HepG2 (cell line): ENCODE measurements around the gene SRP72. TPM values are rescaled to one million over a fixed set of nuclear protein-coding genes. Genes with fewer than 3 reads are reported as not detected.
A peak's percentile ranks its signal among the peaks of the same experiment; 100 is the strongest.

Source experiments
- CEBPG ChIP-seq: IDR thresholded peaks from 2 replicates; pipeline ENCODE4 v1.6.1; 2016
- FOXC1 ChIP-seq: sonication (generic); formaldehyde crosslinking; IDR thresholded peaks from 2 replicates; pipeline ENCODE4 v1.8.0; 2022; ENCODE audit warnings: mild to moderate bottlenecking, missing genetic modification reagents, borderline replicate concordance
- FOXP1 ChIP-seq, 2 experiments: fragments of 450-650 bp in 1 of 2; IDR thresholded peaks; 2 replicates each; pipeline ENCODE4 v1.6.1; 2017 to 2018; ENCODE audit warnings: antibody characterized with exemption in 1 of 2
- NR2F2 ChIP-seq: IDR thresholded peaks from 2 replicates; pipeline ENCODE4 v1.6.1; 2012; ENCODE audit warnings: low read depth, inconsistent platforms, borderline replicate concordance
- RORA ChIP-seq: sonication (generic); formaldehyde crosslinking; IDR thresholded peaks from 2 replicates; pipeline ENCODE4 v1.5.0; 2020; ENCODE audit warnings: mild to moderate bottlenecking, missing genetic modification reagents, moderate library complexity
- ZNF329 ChIP-seq: sonication (generic); formaldehyde crosslinking; IDR thresholded peaks from 2 replicates; pipeline ENCODE4 v1.9.0; 2021; ENCODE audit warnings: low read depth, mild to moderate bottlenecking, missing genetic modification reagents
- ZNF552 ChIP-seq: sonication (generic); formaldehyde crosslinking; IDR thresholded peaks from 2 replicates; pipeline ENCODE4 v1.9.0; 2022; ENCODE audit warnings: missing genetic modification reagents, mild to moderate bottlenecking, borderline replicate concordance
- ZNF749 ChIP-seq: sonication (generic); formaldehyde crosslinking; IDR thresholded peaks from 2 replicates; pipeline ENCODE4 v1.8.0; 2022; ENCODE audit warnings: mild to moderate bottlenecking, missing genetic modification reagents, moderate library complexity, borderline replicate concordance
- ZNF761 ChIP-seq: sonication (generic); formaldehyde crosslinking; conservative IDR thresholded peaks from 2 replicates; pipeline ENCODE4 v1.4.0; 2020; ENCODE audit warnings: mild to moderate bottlenecking, missing genetic modification reagents
- ZNF773 ChIP-seq: sonication (generic); formaldehyde crosslinking; IDR thresholded peaks from 2 replicates; pipeline ENCODE4 v1.4.0; 2020; ENCODE audit warnings: missing genetic modification reagents, borderline replicate concordance
- ZNF891 ChIP-seq: sonication (generic); formaldehyde crosslinking; IDR thresholded peaks from 2 replicates; pipeline ENCODE4 v1.5.0; 2020; ENCODE audit warnings: mild to moderate bottlenecking, missing genetic modification reagents
- polyA plus RNA-seq, 8 experiments: library from polyadenylated mRNA; depleted of rRNA in 3 of 8; stranded (reverse) in 7 of 8; unstranded in 1 of 8; fragments of >200 nt; fragmentation: Illumina TruSeq in 4 of 8; extraction: Trizol in 4 of 8; gene quantifications; 2 replicates each; pipeline versions ENCODE4 v1.2.1 to v1.2.3, GENCODE V29; 2011 to 2016; ENCODE audit warnings: low read depth in 4 of 8, missing spikeins in 1 of 8, mixed read lengths in 1 of 8; ENCODE audit not compliant: insufficient read depth in 1 of 8
- total RNA-seq, 5 experiments: library from RNA; depleted of rRNA; stranded (reverse); fragments of >200 nt; fragmentation: Illumina TruSeq; extraction: Trizol; gene quantifications; 2 replicates each; pipeline ENCODE4 v1.2.3, GENCODE V29; 2016; ENCODE audit warnings: low read depth in 1 of 5
- TF ChIP-seq, protein P1 (sequence below): sonication (generic); formaldehyde crosslinking; IDR thresholded peaks from 2 replicates; pipeline ENCODE4 v1.4.0; 2020; ENCODE audit warnings: mild to moderate bottlenecking, missing genetic modification reagents
- TF ChIP-seq, protein P2 (sequence below): sonication (generic); formaldehyde crosslinking; IDR thresholded peaks from 2 replicates; pipeline ENCODE4; 2020; ENCODE audit warnings: missing genetic modification reagents, mild to moderate bottlenecking, borderline replicate concordance
- TF ChIP-seq, protein P3 (sequence below): sonication (generic); formaldehyde crosslinking; IDR thresholded peaks from 2 replicates; pipeline ENCODE4 v1.5.0; 2020; ENCODE audit warnings: mild to moderate bottlenecking, low read depth, missing genetic modification reagents, borderline replicate concordance
- TF ChIP-seq, protein P4 (sequence below): sonication (generic); formaldehyde crosslinking; IDR thresholded peaks from 2 replicates; pipeline ENCODE4 v1.4.0; 2020; ENCODE audit warnings: mild to moderate bottlenecking, missing genetic modification reagents

Gene SRP72
- total and polyA plus RNA-seq, 2 of the 13 experiments (the other 11 are each of a cell fraction or from before 2014, with no cell fraction given) = 64.9 to 75.6 TPM

DNA sequence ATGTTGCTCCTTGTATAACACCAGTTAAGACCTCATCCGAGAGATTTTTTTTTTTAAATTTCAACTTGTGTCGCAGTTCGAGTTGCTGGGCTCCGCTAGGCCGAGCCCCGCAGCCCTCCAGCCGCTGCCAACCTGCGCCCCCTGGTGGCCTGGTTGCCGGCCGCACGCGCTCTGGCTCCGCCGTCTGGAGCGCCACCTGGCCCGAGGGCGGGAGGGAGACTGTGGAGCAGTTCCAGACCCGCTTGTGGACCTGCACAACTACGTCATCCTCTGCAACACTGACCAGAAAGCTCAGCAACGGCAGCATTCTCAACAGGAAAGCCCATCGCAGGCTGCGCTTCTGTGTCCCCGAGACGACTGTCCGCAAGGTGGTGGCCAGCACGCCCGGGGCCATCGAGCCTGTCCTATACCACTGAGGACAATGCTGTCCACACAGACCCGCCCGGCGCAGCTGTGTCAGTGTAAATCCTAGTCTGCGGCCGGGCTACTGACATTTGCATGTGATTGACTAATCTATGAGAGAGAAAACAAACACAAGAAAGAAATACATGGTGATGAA, 77.2 kb downstream of the SRP72 start (continued):
- TF ChIP-seq, protein P1, sequence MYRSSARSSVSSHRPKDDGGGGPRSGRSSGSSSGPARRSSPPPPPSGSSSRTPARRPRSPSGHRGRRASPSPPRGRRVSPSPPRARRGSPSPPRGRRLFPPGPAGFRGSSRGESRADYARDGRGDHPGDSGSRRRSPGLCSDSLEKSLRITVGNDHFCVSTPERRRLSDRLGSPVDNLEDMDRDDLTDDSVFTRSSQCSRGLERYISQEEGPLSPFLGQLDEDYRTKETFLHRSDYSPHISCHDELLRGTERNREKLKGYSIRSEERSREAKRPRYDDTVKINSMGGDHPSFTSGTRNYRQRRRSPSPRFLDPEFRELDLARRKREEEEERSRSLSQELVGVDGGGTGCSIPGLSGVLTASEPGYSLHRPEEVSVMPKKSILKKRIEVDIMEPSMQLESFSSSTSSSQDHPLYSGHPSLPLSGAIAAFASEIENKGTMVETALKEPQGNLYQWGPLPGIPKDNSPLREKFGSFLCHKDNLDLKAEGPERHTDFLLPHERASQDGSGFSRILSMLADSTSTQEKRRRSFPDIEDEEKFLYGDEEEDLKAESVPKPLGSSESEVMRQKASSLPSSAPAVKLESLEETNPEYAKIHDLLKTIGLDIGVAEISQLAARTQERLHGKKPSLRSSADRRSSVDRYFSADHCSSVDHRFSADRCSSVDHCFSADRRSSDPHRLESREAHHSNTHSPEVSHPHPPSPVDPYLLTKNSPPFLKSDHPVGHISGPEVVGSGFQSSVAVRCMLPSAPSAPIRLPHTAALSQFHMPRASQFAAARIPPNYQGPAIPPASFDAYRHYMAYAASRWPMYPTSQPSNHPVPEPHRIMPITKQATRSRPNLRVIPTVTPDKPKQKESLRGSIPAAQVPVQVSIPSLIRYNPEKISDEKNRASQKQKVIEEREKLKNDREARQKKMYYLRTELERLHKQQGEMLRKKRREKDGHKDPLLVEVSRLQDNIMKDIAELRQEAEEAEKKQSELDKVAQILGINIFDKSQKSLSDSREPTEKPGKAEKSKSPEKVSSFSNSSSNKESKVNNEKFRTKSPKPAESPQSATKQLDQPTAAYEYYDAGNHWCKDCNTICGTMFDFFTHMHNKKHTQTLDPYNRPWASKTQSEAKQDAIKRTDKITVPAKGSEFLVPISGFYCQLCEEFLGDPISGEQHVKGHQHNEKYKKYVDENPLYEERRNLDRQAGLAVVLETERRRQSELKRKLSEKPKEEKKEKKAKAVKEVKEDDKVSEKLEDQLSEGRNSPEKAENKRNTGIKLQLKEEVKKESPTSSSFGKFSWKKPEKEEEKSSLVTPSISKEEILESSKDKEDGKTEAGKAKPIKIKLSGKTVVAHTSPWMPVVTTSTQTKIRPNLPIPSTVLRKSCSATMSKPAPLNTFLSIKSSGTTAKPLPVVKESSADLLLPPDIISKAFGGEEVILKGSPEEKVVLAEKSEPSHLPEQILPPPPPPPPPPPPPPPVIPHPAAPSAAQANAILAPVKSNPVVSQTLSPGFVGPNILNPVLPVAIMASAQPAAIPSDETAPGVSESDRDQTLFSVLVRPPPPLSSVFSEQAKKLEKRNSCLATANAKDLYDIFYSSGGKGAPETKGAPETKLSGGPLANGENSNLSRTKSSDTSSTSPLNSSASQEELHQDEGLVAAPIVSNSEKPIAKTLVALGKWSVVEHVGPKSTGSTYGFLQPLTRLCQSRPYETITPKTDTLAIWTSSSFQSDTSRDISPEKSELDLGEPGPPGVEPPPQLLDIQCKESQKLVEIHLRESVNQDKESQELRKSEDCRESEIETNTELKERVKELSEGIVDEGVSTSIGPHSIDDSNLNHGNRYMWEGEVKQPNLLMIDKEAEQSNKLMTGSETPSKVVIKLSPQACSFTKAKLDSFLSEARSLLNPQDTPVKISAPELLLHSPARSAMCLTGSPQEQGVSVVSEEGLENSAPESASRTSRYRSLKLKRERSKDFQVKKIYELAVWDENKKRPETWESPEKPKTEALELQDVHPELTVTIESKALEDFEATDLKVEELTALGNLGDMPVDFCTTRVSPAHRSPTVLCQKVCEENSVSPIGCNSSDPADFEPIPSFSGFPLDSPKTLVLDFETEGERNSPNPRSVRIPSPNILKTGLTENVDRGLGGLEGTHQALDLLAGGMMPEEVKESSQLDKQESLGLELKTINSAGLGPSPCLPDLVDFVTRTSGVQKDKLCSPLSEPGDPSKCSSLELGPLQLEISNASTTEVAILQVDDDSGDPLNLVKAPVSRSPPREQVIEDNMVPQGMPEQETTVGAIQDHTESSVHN (CRISPR knock-in tag) = 0 out of 2 replicates have a peak, but pooled peaks have one; percentile 27
- TF ChIP-seq ZNF749 (CRISPR knock-in tag) = no peak
- TF ChIP-seq RORA (CRISPR knock-in tag) = no peak
- TF ChIP-seq ZNF552 (CRISPR knock-in tag) = peak; percentile 78; the same call in 1 of the 2 replicates
- peak; percentile 34; the same call in 1 of the 2 replicates for TF ChIP-seq FOXC1 (CRISPR knock-in tag)
- peak; percentile 48; the same call in 1 of the 2 replicates for TF ChIP-seq CEBPG (CRISPR knock-in tag)
- no peak for TF ChIP-seq FOXP1 (IDR thresholded peaks at IDR 0.05)
- no peak for TF ChIP-seq FOXP1 (CRISPR knock-in tag; IDR thresholded peaks at IDR 0.05)
- TF ChIP-seq ZNF329 (CRISPR knock-in tag) = 0 out of 2 replicates have a peak, but pooled peaks have one; percentile 76
- TF ChIP-seq, protein P2, sequence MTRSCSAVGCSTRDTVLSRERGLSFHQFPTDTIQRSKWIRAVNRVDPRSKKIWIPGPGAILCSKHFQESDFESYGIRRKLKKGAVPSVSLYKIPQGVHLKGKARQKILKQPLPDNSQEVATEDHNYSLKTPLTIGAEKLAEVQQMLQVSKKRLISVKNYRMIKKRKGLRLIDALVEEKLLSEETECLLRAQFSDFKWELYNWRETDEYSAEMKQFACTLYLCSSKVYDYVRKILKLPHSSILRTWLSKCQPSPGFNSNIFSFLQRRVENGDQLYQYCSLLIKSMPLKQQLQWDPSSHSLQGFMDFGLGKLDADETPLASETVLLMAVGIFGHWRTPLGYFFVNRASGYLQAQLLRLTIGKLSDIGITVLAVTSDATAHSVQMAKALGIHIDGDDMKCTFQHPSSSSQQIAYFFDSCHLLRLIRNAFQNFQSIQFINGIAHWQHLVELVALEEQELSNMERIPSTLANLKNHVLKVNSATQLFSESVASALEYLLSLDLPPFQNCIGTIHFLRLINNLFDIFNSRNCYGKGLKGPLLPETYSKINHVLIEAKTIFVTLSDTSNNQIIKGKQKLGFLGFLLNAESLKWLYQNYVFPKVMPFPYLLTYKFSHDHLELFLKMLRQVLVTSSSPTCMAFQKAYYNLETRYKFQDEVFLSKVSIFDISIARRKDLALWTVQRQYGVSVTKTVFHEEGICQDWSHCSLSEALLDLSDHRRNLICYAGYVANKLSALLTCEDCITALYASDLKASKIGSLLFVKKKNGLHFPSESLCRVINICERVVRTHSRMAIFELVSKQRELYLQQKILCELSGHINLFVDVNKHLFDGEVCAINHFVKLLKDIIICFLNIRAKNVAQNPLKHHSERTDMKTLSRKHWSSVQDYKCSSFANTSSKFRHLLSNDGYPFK (CRISPR knock-in tag) = peak; percentile 75; the same call in 1 of the 2 replicates
- TF ChIP-seq ZNF761 (CRISPR knock-in tag) = no peak
- no peak; the same call in 1 of the 2 replicates for TF ChIP-seq ZNF891
- TF ChIP-seq, protein P3, sequence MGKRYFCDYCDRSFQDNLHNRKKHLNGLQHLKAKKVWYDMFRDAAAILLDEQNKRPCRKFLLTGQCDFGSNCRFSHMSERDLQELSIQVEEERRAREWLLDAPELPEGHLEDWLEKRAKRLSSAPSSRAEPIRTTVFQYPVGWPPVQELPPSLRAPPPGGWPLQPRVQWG (CRISPR knock-in tag) = no peak
- no peak for TF ChIP-seq NR2F2
- TF ChIP-seq, protein P4, sequence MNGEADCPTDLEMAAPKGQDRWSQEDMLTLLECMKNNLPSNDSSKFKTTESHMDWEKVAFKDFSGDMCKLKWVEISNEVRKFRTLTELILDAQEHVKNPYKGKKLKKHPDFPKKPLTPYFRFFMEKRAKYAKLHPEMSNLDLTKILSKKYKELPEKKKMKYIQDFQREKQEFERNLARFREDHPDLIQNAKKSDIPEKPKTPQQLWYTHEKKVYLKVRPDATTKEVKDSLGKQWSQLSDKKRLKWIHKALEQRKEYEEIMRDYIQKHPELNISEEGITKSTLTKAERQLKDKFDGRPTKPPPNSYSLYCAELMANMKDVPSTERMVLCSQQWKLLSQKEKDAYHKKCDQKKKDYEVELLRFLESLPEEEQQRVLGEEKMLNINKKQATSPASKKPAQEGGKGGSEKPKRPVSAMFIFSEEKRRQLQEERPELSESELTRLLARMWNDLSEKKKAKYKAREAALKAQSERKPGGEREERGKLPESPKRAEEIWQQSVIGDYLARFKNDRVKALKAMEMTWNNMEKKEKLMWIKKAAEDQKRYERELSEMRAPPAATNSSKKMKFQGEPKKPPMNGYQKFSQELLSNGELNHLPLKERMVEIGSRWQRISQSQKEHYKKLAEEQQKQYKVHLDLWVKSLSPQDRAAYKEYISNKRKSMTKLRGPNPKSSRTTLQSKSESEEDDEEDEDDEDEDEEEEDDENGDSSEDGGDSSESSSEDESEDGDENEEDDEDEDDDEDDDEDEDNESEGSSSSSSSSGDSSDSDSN = peak; percentile 91
- no peak for TF ChIP-seq ZNF773
